NCI-H526 (cell line): ENCODE data around the gene SEC14L5.
A peak's percentile ranks its signal among the peaks of the same experiment; 100 is the strongest.
"Not testable (repeated sequence)": the region's sequence is repeated elsewhere in the genome, so short reads cannot be mapped to it uniquely, and the experiment has no call there.

Experiments used
- DNase-seq, 2 experiments: peaks; one replicate each; lab custom pipeline; 2025; lab: John Stamatoyannopoulos, UW

SEC14L5 gene

GRCh38 chr16:4954714-4955113 lies 3.4 kb upstream of the SEC14L5 start:
- DNase-seq, result no peak

GRCh38 chr16:4957420-4957719 lies 760 bp upstream of the SEC14L5 start:
- no peak for DNase-seq

- no peak for DNase-seq
These were observed 644 bp downstream of the SEC14L5 start for GRCh38 chr16:4958510-4959438.

- no peak for DNase-seq
These were observed 2.4 kb downstream of the SEC14L5 start for GRCh38 chr16:4960579-4960978.

- no peak for DNase-seq
These were observed 4.6 kb downstream of the SEC14L5 start for GRCh38 chr16:4962716-4963115.

- not testable (repeated sequence) for DNase-seq
These were observed 5.4 kb downstream of the SEC14L5 start for GRCh38 chr16:4963527-4963926.

- DNase-seq, result no peak
These were observed 8.8 kb downstream of the SEC14L5 start for GRCh38 chr16:4966736-4967453.

- not testable (repeated sequence) for DNase-seq
These were observed 10.1 kb downstream of the SEC14L5 start for GRCh38 chr16:4968278-4968677.

GRCh38 chr16:4968879-4969483 lies 10.9 kb downstream of the SEC14L5 start:
- DNase-seq, result peak; percentile 24 to 41

GRCh38 chr16:4970010-4970409 lies 11.9 kb downstream of the SEC14L5 start:
- no peak for DNase-seq

GRCh38 chr16:4972938-4973587 lies 14.9 kb downstream of the SEC14L5 start:
- DNase-seq, result no peak

GRCh38 chr16:4976079-4976478 lies 17.9 kb downstream of the SEC14L5 start:
- no peak for DNase-seq

GRCh38 chr16:4976611-4977145 lies 18.5 kb downstream of the SEC14L5 start:
- no peak for DNase-seq

- no peak for DNase-seq
These were observed 21.0 kb downstream of the SEC14L5 start for GRCh38 chr16:4979164-4979563.

GRCh38 chr16:4979736-4980660 lies 21.9 kb downstream of the SEC14L5 start:
- no peak for DNase-seq

GRCh38 chr16:4980691-4981090 lies 22.6 kb downstream of the SEC14L5 start:
- DNase-seq, result no peak

GRCh38 chr16:4981473-4981872 lies 23.3 kb downstream of the SEC14L5 start:
- DNase-seq, result no peak

GRCh38 chr16:4982056-4982867 lies 24.1 kb downstream of the SEC14L5 start:
- DNase-seq, result no peak

GRCh38 chr16:4984174-4984990 lies 26.3 kb downstream of the SEC14L5 start:
- peak in 1 of 2 experiments; percentile 23 for DNase-seq
